ENCODE data around the gene ASIP.
"Not testable (repeated sequence)": the region's sequence is repeated elsewhere in the genome, so short reads cannot be mapped to it uniquely, and the experiment has no call there.

ASIP gene

DNA sequence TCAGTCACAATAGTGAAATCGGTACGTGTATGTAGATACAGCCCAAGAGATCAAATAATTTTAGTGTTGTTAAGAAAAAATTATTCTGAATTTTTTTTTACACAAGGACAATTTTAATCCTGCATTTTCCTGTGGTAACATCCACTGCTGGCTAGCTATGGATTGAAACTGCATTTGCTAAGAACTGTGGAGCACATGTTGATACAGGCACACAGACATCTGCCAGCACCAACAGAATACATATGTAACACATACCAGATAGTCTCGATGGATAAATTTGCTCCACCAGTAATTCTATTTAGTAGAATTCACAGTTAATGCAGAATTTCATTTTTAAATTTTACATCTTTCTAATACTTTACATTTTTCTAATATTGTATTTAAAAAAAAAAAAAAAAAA, 2.2 kb downstream of the ASIP start:
- DNase-seq: no peak

DNA sequence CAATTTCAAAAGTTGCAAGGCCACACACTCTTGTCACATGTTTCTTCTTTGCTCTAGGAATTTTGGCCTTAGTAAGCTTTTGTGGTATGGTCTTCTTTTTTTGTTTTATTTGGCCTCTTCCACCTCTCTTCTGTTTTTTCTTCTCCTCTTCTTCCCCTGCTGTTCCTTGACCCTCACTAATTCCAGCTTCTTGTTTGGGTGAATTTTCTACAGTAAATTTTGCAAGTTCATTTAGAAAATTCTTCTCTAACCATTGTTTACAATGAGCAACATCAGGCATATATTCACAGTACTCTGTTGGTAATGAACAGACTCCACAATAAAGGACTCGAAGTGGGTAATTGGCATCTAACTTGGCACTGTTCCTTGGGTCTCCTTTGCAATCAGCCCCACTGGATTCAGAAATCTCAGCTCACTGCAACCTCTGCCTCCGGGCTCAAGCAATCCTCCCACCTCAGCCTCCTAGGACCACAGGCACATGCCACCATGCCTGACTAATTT, 5.0 kb downstream of the ASIP start:
- DNase-seq: no peak

DNA sequence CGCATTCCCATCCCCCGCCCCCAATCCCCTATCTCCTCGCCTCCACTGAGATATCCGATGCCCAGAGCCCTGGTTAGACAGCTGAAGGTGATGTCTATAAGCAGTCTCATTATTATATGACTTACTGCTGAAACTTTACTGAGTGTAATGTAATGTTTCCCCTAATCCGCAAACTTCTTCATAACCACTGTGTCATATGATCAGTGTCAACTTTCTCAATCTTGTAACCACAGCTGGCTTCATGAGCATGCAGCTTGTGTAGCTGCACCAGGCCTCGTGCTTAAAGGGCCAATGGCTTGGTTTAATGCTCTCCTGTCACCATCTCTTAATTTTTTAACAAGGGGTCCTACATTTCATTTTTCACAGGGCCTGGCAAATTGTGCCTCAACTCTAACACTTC, 8.1 kb downstream of the ASIP start:
- no peak for DNase-seq

DNA sequence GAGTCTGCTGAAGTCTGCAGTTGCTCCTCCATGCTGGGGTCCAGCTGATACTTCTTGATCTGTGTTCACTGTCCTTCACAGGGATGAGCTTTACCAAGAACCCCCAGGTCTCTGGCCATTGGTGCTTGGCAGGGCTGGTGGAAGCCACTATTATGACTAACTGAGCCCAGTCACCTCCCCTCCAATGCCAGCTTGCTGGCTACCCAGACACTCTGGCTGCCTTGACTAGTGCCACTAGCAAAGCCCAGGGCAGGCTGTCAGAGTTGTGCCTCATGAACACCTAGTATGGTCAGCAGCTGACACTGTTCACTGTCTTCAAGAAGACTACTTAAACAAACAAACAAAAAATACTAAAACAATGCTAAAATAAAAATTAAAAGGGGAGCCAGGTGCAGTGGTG, 8.8 kb downstream of the ASIP start:
- DNase-seq: no peak

DNA sequence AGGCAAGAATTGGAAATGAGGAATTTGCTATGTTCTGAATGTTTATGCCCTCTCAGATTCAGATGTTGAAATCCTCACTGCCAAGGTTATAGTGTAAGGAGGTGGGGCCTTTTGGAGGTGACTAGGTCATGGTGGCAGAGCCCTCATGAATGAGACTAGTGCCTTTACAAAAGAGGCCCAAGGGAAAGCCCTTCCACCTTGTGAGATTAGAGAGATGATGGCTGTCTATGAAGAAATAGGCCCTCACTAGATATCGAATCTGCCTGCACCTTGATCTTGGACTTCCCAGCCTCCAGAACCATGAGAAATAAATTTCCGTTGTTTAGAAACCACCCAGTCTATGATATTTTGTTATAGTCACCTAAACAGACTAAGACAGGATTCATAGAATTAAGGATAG, 10.4 kb downstream of the ASIP start:
- no peak for DNase-seq

DNA sequence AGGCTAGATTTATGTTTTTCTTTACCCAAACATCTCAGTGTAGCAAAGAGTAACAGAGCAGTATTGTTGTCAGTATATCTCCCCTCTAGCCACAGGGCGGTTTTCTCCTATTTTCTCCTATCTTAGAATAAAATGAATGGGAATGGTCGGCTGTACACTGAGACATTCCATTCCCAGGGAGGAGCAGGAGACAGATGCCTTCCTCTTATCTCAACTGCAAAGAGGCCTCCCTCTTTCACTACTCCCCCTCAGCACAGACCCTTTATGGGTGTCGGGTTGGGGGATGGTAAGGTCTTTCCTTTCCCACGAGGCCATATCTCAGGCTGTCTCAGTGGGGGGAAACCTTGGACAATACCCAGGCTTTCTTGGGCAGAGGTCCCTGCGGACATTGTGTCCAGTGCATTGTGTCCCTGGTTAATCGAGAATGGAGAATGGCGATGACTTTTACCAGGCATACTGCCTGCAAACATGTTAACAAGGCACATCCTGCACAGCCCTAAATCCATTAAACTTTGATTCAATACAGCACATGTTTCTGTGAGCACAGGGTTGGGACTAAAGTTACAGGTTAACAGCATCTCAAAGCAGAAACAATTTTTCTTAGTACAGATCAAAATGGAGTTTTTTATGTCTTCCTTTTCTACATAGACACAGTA, 11.3 kb downstream of the ASIP start:
- DNase-seq: not testable (repeated sequence)

DNA sequence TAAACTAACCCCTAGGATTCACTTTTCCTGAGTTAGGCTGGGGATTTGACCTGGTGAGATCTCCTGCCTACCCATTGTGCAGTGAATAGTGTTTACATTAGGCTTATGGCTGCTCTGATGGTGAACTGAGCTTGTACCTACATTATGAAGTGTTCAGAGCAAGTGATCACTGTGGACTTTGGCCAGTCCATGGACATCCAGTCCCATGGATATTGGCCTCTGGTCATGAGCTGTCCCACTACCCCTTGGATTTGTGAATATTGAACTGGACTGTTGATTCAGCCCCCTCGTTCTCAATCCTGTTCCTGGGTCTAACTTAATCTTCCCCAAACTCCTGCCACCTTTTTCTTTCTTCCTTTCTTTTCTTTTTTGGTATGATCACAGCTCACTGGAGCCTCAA, 13.8 kb downstream of the ASIP start:
- no peak for DNase-seq

DNA sequence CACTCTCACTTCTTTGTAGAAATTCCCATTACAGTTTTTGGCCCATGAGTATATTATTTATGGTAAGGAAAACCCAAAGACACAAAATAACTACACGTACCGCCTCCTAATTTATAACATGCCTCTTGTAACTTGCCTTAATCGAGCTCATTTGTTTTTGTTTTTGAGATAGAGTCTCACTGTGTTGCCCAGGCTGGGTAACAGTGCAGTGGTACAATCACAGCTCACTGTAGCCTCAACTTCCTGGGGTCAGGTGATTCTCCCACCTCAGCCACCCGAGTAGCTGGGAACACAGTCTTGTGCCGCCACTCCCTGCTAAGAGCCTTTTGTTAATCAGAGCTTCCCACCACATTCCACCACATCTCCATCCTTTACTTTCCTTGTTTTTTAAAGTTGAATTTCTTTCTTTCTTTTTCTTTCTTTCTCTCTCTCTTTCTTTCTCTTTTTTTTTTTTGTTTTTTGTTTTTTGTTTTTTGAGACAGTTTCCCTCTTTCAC, 15.5 kb downstream of the ASIP start:
- no peak for DNase-seq

DNA sequence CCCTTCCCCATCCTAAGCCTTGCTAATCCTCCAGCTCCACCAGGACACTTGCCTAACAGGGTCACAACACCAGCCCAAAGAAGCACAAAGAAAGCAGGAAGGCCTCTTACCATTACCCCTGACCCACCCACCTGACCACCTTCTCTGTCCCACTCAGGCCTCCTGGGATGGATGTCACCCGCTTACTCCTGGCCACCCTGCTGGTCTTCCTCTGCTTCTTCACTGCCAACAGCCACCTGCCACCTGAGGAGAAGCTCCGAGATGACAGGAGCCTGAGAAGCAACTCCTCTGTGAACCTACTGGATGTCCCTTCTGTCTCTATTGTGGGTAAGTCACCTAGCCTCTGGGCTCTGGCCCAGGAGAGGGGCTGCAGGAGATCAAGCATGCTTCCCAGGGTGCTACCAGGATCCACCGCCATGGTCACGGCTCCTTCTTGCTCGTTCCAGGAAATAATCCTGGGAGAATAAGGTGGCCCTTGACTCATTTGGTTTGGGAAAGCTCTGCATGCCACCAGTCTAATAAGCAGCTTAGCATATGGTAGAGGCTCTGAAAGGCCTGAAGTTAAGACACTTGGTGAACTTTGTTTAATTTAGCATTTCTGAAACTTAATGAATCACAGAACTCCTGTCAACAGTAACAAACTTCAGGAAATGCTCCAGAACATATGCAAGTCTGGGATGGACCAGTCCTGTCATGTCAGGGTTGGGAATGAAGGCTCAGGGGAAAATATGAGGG, 19.2 kb downstream of the ASIP start:
- no peak for DNase-seq

DNA sequence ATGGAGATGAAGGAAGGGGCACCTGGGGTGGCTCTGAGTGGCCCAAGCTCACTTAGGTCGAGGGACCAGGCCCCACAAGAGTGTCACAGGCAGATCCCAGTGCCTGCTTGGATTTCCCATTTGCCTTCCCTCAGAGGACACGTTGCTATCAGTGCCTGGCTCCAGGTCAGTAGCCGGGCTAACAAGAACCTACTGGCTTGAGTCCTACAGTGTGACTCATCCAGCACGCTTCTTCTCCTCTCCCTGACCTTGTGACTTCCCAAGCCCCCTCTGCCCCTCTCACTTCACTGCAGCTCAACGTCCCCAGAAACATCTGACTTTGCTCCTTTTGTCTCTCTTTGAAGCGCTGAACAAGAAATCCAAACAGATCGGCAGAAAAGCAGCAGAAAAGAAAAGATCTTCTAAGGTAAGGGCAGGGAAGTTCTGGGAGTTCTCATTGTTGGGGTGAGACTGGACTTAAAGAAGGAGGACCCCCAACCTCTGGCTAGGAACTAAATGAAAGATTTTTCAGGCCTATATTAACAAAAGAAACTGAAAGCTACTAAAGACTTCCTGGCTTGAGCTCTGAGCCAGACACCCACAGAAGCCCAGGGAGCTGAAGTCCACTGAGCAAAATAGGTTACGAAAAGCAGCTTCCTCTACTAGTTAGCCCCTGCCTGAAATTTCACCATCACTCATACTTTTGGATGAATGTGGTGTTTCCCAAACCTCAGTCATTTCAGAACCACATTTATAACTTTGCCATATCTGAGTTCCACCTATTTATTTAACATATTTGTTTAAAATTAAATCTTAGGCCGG, 21.5 kb downstream of the ASIP start:
- no peak for DNase-seq

DNA sequence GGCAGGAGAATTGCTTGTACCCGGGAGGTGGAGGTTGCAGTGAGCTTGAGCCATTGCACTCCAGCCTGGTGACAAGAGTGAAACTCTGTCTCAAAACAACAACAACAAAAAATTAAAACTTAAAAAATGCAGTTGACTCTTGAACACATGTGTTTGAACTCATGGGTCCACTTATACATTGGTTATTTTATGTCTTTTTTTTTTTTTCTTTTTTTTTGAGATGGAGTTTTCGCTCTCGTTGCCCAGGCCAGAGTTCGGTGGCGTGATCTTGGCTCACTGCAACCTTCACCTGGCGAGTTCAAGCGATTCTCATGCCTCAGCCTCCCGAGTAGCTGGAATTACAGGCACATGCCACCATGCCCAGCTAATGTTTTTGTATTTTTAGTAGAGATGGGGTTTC, 22.2 kb downstream of the ASIP start:
- not testable (repeated sequence) for DNase-seq

DNA sequence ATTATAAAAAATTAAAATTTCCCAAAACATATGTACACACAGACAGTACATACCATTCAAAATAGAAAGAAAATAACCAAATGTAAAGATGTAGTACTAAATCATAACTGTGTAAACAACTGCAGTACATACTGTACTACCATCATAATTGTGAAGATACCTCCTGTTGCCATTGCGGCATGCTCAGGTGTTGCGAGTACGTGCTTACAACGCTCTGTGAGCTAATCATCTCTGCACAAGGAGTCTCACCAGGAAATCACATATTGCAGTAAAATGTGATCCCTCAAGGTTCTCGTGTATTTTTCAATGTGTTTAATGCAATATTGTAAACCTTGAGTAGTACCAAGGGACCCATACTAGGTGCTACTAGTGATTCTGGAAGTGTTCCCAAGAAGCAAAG, 22.9 kb downstream of the ASIP start:
- DNase-seq: no peak

DNA sequence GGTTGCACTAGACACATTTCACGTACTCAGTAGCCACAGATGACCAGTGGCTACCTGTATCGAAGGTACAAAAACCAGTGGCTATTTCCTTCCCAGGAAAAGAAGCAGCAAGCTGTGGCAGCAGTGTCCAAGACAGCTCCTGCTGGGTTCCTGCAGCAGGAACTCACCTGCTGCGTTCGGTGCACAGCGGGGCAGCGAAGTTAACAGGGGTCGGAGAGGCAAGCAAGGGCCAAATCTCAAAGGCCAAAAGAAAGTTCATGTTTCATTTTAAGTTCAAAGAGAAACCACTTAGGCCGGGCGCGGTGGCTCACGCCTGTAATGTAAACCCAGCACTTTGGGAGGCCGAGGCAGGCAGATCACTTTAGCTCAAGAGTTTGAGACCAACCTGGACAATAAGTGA, 26.9 kb downstream of the ASIP start:
- DNase-seq: no peak

DNA sequence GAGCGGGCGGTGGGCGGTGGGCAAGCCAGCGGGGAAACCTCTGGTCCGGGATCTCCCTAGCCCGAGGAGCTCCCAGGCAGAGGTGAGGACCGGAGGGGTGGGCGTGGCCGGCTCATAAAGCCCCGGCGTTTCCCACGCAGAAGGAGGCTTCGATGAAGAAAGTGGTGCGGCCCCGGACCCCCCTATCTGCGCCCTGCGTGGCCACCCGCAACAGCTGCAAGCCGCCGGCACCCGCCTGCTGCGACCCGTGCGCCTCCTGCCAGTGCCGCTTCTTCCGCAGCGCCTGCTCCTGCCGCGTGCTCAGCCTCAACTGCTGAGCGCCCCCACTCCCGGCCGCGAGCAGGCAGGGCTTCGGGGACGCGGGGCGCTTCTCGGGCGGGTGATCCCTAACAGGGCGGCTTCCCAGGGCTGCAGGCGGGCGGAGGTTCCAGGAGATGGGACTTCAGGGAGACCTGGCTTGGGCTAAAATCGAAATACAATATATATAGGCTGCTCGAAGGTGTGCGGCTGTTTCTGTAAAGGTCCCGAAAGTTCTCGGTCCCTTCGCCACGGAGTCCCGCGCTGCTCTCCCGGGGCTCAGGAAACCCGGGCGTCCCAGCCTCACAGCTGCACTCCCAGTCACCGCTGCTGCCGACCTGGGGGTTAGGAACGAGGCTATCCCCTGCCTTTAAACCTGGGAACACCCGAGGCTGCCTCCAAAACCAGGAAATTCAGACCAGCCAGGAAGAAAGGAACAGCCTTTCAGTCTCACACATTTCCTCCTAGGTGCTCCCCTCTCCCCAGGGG, 27.8 kb downstream of the ASIP start:
- DNase-seq: no peak

DNA sequence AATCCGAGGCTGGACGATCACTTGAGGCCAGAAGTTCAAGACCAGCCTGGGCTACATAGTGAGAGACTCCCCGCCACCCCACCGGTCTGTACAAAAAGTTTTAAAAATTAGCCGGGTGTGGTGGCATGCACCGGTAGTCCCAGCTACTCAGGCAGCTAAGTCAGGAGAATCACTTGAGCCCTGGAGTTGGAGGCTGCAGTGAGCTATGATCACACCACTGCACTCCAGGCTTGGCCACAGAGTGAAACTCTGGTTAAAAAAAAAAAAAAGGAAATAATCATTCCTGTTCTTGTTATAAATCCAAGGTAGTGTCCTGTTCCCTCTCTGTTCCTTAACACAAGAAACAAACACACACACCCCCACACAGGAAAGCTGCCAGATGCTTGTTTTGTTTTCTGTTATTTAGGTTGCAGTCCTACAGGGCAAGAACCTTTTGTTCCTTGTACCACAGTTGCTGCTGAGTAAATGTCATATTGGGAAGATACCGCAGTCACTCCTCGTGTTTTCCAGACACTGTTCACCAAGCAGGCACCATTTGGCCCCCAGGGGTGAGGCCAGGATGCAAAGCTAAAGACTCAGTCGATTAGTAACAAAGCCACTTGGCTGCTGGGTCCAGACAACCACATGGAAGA, 28.9 kb downstream of the ASIP start:
- no peak for DNase-seq

DNA sequence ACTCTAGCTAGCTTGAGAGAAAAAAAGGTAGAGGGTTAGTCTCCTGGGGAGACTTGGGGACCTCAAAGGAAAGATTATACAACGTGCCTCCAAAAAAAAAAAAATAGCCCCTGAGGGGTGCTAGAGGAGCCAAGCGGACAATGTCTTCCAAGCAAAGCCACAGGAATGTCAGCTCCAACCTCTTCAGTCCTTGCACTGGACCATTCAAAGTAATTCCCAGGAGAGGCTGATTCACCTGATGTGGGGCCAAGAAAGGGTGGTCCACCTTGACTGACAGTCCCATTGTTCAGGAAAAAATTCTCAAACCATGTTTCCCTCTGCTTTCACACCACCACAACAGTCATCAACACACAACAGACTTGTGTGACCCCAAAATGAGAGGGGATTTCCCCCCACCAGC, 30.7 kb downstream of the ASIP start:
- DNase-seq: no peak

DNA sequence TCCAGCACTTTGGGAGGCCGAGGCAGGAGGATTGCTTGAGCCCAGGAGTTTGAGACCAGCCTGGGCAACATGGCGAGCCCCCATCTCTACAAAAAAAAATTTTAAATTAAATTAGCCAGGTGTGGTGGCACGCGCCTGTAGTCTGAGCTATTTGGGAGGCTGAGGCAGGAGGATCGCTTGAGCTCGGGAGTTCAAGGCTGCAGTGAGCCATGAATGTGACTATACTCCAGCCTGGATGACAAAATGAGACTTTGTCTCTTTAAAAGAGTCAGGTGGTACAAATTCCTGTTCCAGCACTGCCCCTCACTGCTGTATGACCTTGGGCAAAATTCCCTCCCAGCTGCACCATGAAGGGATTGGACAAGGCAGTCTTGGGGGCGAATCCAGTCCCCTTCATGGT, 33.5 kb downstream of the ASIP start:
- DNase-seq: no peak

DNA sequence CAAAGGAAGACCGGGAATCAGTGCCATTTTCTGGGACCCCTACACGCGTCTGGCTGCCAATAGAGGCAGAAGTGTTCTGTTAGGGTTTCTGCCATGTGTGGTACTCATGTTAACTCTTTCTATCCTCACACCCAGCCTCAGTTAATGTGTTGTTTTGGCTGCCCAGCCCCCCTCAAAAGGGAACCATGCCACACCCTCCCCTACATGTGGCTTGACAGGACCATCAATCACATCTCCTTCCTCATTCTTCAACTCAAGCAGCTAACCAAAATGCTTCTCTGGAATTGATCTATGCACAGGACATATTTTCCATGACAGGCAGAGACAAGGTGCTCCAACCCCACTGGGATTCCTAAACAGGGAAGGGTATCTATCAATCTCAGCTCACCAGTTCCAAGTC, 40.0 kb downstream of the ASIP start:
- no peak for DNase-seq

DNA sequence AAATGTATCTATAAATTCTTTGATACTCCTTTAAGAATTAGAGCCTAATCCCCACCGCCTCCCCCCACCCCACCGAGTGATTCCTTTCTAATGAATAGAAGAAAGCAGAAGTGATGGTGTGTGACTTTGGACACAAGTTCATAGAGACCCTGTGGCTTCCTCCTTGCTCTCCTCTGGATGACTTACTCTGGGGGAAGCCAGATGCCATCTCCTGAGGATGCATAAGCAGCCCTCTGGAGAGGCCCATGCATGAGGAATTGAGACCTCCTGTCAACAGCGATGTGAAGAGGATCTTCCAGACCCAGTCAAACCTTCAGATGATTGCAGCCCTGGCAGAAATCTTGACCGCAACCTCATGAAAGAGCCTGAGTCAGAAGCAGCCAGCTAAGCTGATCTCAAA, 40.8 kb downstream of the ASIP start:
- DNase-seq: no peak

DNA sequence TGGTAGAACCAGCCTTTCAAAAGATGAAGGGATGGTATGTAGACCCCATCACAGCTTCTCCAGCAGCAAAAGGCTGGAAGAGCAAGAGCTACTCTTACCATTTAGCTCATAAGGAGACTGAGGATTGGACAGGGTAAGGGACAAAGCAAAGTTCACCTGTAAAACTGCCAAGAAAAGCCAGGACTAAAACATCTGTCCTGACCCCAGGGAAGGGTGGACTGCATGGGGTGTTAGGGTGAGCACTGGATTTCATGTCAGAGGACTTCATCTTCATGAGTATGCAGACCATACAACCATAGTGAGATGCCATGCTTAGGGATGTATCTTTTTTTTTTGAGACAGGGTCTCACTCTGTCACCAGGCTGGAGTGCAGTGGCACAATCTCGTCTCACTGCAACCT, 42.6 kb downstream of the ASIP start:
- no peak for DNase-seq

DNA sequence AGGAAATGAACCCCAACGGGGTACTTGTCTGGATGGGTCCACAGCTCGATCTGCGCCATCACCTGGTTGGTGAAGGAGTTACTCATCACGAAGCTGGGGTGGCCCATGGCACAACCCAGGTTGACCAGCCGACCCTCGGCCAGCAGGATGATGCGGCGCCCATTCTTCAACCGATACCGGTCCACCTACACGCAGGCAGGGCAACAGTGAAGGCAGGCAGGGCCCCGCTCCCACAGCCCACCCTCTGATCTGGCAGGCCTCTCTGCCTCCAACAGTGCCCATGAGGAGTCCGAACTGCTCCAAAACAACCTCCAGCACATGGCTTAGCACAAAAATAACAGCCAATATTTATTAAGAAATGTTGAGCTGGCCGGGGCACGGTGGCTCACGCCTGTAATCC, 44.2 kb downstream of the ASIP start:
- DNase-seq: no peak

DNA sequence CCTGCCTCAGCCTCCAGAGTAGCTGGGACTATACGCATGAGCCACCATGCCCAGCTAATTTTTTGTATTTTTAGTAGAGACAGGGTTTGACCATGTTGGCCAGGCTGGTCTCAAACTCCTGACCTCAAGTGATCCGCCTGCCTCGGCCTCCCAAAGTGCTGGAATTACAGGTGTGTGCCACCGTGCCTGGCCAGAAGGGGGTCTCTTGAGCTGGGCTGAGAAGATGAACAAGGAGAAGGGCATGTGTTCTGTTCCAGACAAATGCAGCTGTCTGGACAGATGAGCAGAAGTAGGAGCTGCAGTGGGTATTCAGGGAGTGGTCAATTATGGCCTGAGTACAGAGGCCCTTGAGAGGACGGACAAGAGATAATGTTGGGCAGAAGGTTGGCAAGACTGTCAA, 46.3 kb downstream of the ASIP start:
- DNase-seq: not testable (repeated sequence)

All from NCI-H1436 treated with DMSO at 0.1 percent for 48 hours (cell line).